Measurements from ENCODE around the gene SATB2. TPM values are rescaled to one million over a fixed set of nuclear protein-coding genes. Genes with fewer than 3 reads are reported as not detected.

SATB2 gene
- total and polyA plus RNA-seq, 2 experiments from 2014 or later, result 1.6 to 6.0 TPM

GRCh38 chr2:199329466-199329865 is 128.3 kb downstream of the SATB2 start:
- no peaks in the 10 kb centered on the region for H3K9me2 ChIP-seq (ENCODE audit: insufficient read depth)
- H3K27me3 Mint-ChIP-seq (ENCODE audit: insufficient read depth, low read depth, poor library complexity), result peaks cover 5% of the 10 kb centered on the region
- no peak overlapping the region for H3K27ac ChIP-seq (ENCODE audit: low read depth)
- H3K4me3 Mint-ChIP-seq, result no peak overlapping the region
- H2AFZ ChIP-seq, result no peak overlapping the region
- H4K20me1 ChIP-seq (replicated peaks; ENCODE audit: insufficient read depth), result no peaks in the 10 kb centered on the region
- ATAC-seq, result no peak
- no peaks in the 10 kb centered on the region for H3K27me3 ChIP-seq (ENCODE audit: insufficient read depth)
- H3K4me1 Mint-ChIP-seq, result peaks cover 2% of the 10 kb centered on the region; the same call in 2 of the 3 replicates
- no peak overlapping the region for H3K27ac Mint-ChIP-seq
- DNase-seq (ENCODE audit: low spot score), result no peak
- no peaks in the 10 kb centered on the region for H3K36me3 Mint-ChIP-seq (ENCODE audit: low read depth)
- H3K36me3 ChIP-seq (ENCODE audit: insufficient read depth), result no peaks in the 10 kb centered on the region
- peaks cover 2% of the 10 kb centered on the region; the same call in 1 of the 2 replicates for H3K4me1 ChIP-seq (ENCODE audit: insufficient read depth)
- no peaks in the 10 kb centered on the region for H3K79me2 ChIP-seq (replicated peaks; ENCODE audit: insufficient read depth)
- no peaks in the 10 kb centered on the region for H3K9me3 Mint-ChIP-seq
- TF ChIP-seq EZH2 (IDR thresholded peaks at IDR 0.05; ENCODE audit: low read depth, unreplicated experiment) (no peak), EZH2phosphoT487 (IDR thresholded peaks at IDR 0.05; ENCODE audit: unreplicated experiment) (no peak)
- H3K4me3 ChIP-seq, result no peak overlapping the region
- no peaks in the 10 kb centered on the region for H3F3A ChIP-seq (replicated peaks; ENCODE audit: low read depth)
- no peak overlapping the region for H3K4me2 ChIP-seq

- Histone ChIP-seq H3K36me3 (ENCODE audit: insufficient read depth) (no peaks in the 10 kb centered on the region), H3K27me3 (ENCODE audit: insufficient read depth) (no peaks in the 10 kb centered on the region), H3K4me1 (ENCODE audit: insufficient read depth) (no peaks in the 10 kb centered on the region), H3K79me2 (replicated peaks; ENCODE audit: insufficient read depth) (no peaks in the 10 kb centered on the region), H3K27ac (ENCODE audit: low read depth) (no peak overlapping the region), H3K9me2 (ENCODE audit: insufficient read depth) (no peaks in the 10 kb centered on the region), H3F3A (replicated peaks; ENCODE audit: low read depth) (no peaks in the 10 kb centered on the region), H2AFZ (no peak overlapping the region), H3K4me2 (no peak overlapping the region), H4K20me1 (replicated peaks; ENCODE audit: insufficient read depth) (no peaks in the 10 kb centered on the region), H3K4me3 (no peak overlapping the region)
- no peaks in the 10 kb centered on the region for H3K36me3 Mint-ChIP-seq (ENCODE audit: low read depth)
- TF ChIP-seq NANOG (IDR thresholded peaks at IDR 0.05; ENCODE audit: borderline replicate concordance) (no peak), ZNF331 (CRISPR knock-in tag; IDR thresholded peaks at IDR 0.05; ENCODE audit: low read depth) (no peak), POLR2AphosphoS5 (IDR thresholded peaks at IDR 0.05; ENCODE audit: low read depth) (no peak), CREB1 (CRISPR knock-in tag; IDR thresholded peaks at IDR 0.05; ENCODE audit: low read depth) (no peak), ZNF462 (CRISPR knock-in tag; IDR thresholded peaks at IDR 0.05) (no peak), ZNF114 (CRISPR knock-in tag; IDR thresholded peaks at IDR 0.05) (no peak)
- H3K27me3 Mint-ChIP-seq (ENCODE audit: insufficient read depth, low read depth, poor library complexity), result peaks cover 5% of the 10 kb centered on the region
- ATAC-seq (no peak), DNase-seq (ENCODE audit: low spot score) (no peak)
- no peak overlapping the region for H3K27ac Mint-ChIP-seq
- H3K4me3 Mint-ChIP-seq, result no peak overlapping the region
- H3K9me3 Mint-ChIP-seq, result no peaks in the 10 kb centered on the region
- H3K4me1 Mint-ChIP-seq, result no peaks in the 10 kb centered on the region
These were observed 128.7 kb downstream of the SATB2 start for GRCh38 chr2:199329031-199329430.
